CD14-positive monocyte (primary cell): ENCODE results near the gene GRIK4. TPM values are rescaled to one million over a fixed set of nuclear protein-coding genes. Genes with fewer than 3 reads are reported as not detected.

ENCODE experiments used
- DNase-seq, 3 donors: peaks; one replicate each; pipeline ENCODE4 v3.0.0-alpha.2; 2011 to 2022
- H2AFZ ChIP-seq: 2 replicates; pipeline ENCODE4 v1.6.0; 2012; ENCODE audit warnings: mild to moderate bottlenecking, low read depth, low read length, inconsistent platforms; ENCODE audit not compliant: insufficient read depth, poor library complexity, severe bottlenecking
- H3K27ac ChIP-seq, 2 donors: 1 replicate in 1 of 2; 2 replicates in 1 of 2; pipeline ENCODE4 v1.5.1; 2012 to 2013; ENCODE audit warnings: low read length in 2 of 2, control low read depth in 1 of 2, inconsistent platforms in 1 of 2, low read depth in 1 of 2, mild to moderate bottlenecking in 1 of 2
- H3K27me3 ChIP-seq, 2 donors: one replicate each; pipeline versions ENCODE4 v1.6.0 to v1.6.1; 2011 to 2013; ENCODE audit warnings: low read length in 2 of 2; ENCODE audit not compliant: control insufficient read depth in 2 of 2, insufficient read depth in 2 of 2
- H3K36me3 ChIP-seq, 2 donors: replicated peaks in 1 of 2; 1 replicate in 1 of 2; 2 replicates in 1 of 2; pipeline versions ENCODE4 v1.5.1 to v1.6.1; 2012 to 2013; ENCODE audit warnings: low read length in 2 of 2, control low read depth in 1 of 2, inconsistent platforms in 1 of 2, mild to moderate bottlenecking in 1 of 2; ENCODE audit not compliant: insufficient read depth in 2 of 2, control insufficient read depth in 1 of 2
- H3K4me1 ChIP-seq, 2 donors: 1 replicate in 1 of 2; 2 replicates in 1 of 2; pipeline versions ENCODE4 v1.5.1 to v1.6.1; 2012 to 2013; ENCODE audit warnings: low read length in 2 of 2, control low read depth in 1 of 2, inconsistent platforms in 1 of 2, mild to moderate bottlenecking in 1 of 2, moderate library complexity in 1 of 2; ENCODE audit not compliant: insufficient read depth in 2 of 2, control insufficient read depth in 1 of 2
- H3K4me2 ChIP-seq: replicated peaks from 2 replicates; pipeline ENCODE3; 2012; ENCODE audit warnings: low read length, moderate library complexity, mild to moderate bottlenecking; ENCODE audit not compliant: poor library complexity, severe bottlenecking; ENCODE audit errors: extremely low read depth
- H3K4me3 ChIP-seq, 3 experiments: fragments of 200-600 bp in 1 of 3; sonication (generic) in 1 of 3; replicated peaks in 1 of 3; 1 replicate in 2 of 3; 2 replicates in 1 of 3; pipeline ENCODE4 v1.5.1; 2011 to 2013; ENCODE audit warnings: low read length in 3 of 3, mild to moderate bottlenecking in 3 of 3, control low read depth in 2 of 3, low read depth in 2 of 3, inconsistent platforms in 1 of 3, moderate library complexity in 1 of 3
- H3K79me2 ChIP-seq: 2 replicates; pipeline ENCODE4 v1.6.0; 2012; ENCODE audit warnings: mild to moderate bottlenecking, control low read depth, inconsistent platforms, low read length, moderate library complexity; ENCODE audit not compliant: insufficient read depth
- H3K9ac ChIP-seq: 2 replicates; pipeline ENCODE4 v1.6.0; 2017; ENCODE audit warnings: low read length, mild to moderate bottlenecking; ENCODE audit not compliant: insufficient read depth, poor library complexity, severe bottlenecking
- H3K9me3 ChIP-seq, 2 donors: replicated peaks in 1 of 2; 1 replicate in 1 of 2; 2 replicates in 1 of 2; pipeline versions ENCODE4 v1.5.1 to v1.6.1; 2012 to 2013; ENCODE audit warnings: low read length in 2 of 2, control low read depth in 1 of 2; ENCODE audit not compliant: control insufficient read depth in 1 of 2, insufficient read depth in 1 of 2
- H4K20me1 ChIP-seq: 2 replicates; pipeline ENCODE4 v1.6.0; 2012; ENCODE audit warnings: mild to moderate bottlenecking, low read length, control low read depth, moderate library complexity; ENCODE audit not compliant: insufficient read depth
- H3K27ac Mint-ChIP-seq, 7 donors: one replicate each; pipeline ENCODE4 v1.8.0; 2020; ENCODE audit warnings: mild to moderate bottlenecking in 7 of 7, mixed read lengths in 7 of 7, moderate library complexity in 6 of 7, inconsistent platforms in 2 of 7
- H3K27me3 Mint-ChIP-seq, 3 donors: one replicate each; pipeline ENCODE4 v1.8.0; 2021 to 2022; ENCODE audit warnings: low read depth in 3 of 3, mild to moderate bottlenecking in 3 of 3, mixed read lengths in 3 of 3, moderate library complexity in 3 of 3, inconsistent platforms in 1 of 3
- H3K36me3 Mint-ChIP-seq, 2 donors: one replicate each; pipeline ENCODE4 v1.8.0; 2020; ENCODE audit warnings: mixed read lengths in 2 of 2, inconsistent platforms in 1 of 2, mild to moderate bottlenecking in 1 of 2
- H3K4me1 Mint-ChIP-seq: one replicate; pipeline ENCODE4 v1.8.0; 2020; ENCODE audit warnings: mild to moderate bottlenecking, mixed read lengths
- H3K4me3 Mint-ChIP-seq, 2 donors: one replicate each; pipeline ENCODE4 v1.8.0; 2020; ENCODE audit warnings: mild to moderate bottlenecking in 2 of 2, mixed read lengths in 2 of 2, moderate library complexity in 1 of 2
- H3K9me3 Mint-ChIP-seq, 7 donors: one replicate each; pipeline ENCODE4 v1.8.0; 2020 to 2022; ENCODE audit warnings: mixed read lengths in 7 of 7, mild to moderate bottlenecking in 6 of 7, moderate library complexity in 6 of 7, inconsistent platforms in 2 of 7
- WGBS: methylation state at CpG from one replicate; pipeline ENCODE4 v1.1.5; 2013; ENCODE audit warnings: missing lambda C conversion rate; ENCODE audit not compliant: insufficient coverage; 5-methylcytosine and 5-hydroxymethylcytosine counted together
- intact Hi-C, 2 donors: fragments of 100-400 bp; cut with micrococcal nuclease; formaldehyde crosslinking; loops; one replicate each; pipeline versions ENCODE4 v1.15.0 to v1.15.1; 2023
- polyA plus RNA-seq, 3 donors: library from polyadenylated mRNA; depleted of rRNA in 1 of 3; unstranded in 2 of 3; stranded (reverse) in 1 of 3; fragments of 300-500 nt in 2 of 3; fragments of >200 nt in 1 of 3; fragmentation: Illumina TruSeq in 2 of 3; gene quantifications; 1 replicate in 2 of 3; 2 replicates in 1 of 3; pipeline ENCODE4 v1.2.3, GENCODE V29; 2012 to 2021
- TF ChIP-seq, protein P1 (sequence below): fragments of 200-600 bp; IDR thresholded peaks from one replicate; pipeline ENCODE4 v1.8.0; 2022; ENCODE audit warnings: antibody characterized with exemption, mild to moderate bottlenecking

The GRIK4 gene
- polyA plus RNA-seq, 3 donors = not detected

DNA sequence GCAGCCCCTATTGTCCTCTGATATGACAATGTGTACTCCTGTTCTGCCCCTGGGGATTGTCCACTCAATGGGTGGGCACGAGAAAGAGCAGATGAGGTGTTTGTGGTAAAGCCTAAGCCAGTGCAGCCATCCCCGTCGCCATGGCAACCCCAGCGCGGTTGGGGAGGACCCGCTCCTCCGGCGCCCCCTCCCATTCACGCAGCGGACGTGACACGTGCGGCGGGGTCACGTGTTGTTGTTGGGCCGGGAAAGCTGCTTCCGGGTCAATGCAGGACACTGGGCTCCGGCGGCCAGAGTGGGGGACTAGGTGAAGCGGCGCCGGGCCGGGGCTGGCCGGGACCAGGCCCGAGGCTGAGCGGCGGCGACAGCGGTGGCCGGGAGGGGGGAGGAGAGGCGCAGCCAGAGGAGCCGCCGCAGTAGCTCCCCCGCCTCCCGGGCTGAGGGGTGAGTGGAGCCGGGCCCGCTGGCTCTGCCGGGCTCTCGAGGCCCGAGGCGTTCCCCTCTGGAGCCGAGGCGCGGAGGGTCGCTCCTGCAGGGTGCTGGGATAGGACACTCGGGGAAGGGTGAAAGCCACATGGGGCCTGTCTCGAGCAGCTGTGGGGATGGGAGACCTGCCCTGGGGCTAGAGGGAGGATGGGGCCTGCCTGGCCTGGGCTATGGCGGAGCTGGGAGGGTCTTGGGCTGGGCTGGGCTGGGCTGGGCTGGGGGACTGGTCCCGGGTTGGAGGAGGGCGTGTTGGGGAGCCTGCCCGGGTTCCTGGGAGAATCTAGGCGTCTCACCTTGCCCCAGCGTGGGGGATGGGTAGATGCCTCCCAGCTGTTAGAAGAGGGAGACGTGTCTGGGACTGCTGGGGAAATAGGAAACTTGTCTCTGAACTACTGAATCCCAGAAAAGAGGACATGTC lies 512.6 kb downstream of the GRIK4 start, which contains the start of gene TBCEL:
Gene TBCEL (plus strand): TSS at position 255 of the 904 bp plus-strand sequence. CDS start 21,589 bp downstream, outside the sequence.
- Mint-ChIP-seq H3K27me3 (peaks cover 0 to 8% (median 2%) of the 10 kb centered on the region in 3 donors), H3K36me3 (peaks cover 2 to 8% of the 10 kb centered on the region in 2 donors), H3K4me3 (peak within 1 kb of the TSS; percentile 79 to 87), H3K27ac (peak within 1 kb of the TSS; percentile 19 to 88 (median 67)), H3K4me1 (peaks cover 24% of the 10 kb centered on the region), H3K9me3 (peaks cover 0 to 9% (median 0%) of the 10 kb centered on the region in 7 donors)
- peak within 1 kb of the TSS; percentile 85 for H2AFZ ChIP-seq
- peak; percentile 58 to 77 (median 61) for DNase-seq
- H3K27ac ChIP-seq = peak within 1 kb of the TSS in 1 of 2 donors; percentile 76
- TF ChIP-seq, protein P1, sequence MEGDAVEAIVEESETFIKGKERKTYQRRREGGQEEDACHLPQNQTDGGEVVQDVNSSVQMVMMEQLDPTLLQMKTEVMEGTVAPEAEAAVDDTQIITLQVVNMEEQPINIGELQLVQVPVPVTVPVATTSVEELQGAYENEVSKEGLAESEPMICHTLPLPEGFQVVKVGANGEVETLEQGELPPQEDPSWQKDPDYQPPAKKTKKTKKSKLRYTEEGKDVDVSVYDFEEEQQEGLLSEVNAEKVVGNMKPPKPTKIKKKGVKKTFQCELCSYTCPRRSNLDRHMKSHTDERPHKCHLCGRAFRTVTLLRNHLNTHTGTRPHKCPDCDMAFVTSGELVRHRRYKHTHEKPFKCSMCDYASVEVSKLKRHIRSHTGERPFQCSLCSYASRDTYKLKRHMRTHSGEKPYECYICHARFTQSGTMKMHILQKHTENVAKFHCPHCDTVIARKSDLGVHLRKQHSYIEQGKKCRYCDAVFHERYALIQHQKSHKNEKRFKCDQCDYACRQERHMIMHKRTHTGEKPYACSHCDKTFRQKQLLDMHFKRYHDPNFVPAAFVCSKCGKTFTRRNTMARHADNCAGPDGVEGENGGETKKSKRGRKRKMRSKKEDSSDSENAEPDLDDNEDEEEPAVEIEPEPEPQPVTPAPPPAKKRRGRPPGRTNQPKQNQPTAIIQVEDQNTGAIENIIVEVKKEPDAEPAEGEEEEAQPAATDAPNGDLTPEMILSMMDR = no peak
- no peaks in the 10 kb centered on the region for H3K9me3 ChIP-seq
- H3K27me3 ChIP-seq = peaks cover 0 to 2% of the 10 kb centered on the region in 2 donors
- intact Hi-C loops = no loop called here
- peaks cover 16 to 17% of the 10 kb centered on the region in 2 donors for H3K4me1 ChIP-seq
- H3K36me3 ChIP-seq = no peaks in the 10 kb centered on the region
- H3K4me2 ChIP-seq = peak within 1 kb of the TSS; percentile 79
- H4K20me1 ChIP-seq = peaks cover 9% of the 10 kb centered on the region
- peak within 1 kb of the TSS; percentile 78 for H3K9ac ChIP-seq
- peaks cover 14% of the 10 kb centered on the region for H3K79me2 ChIP-seq
- WGBS = 2% methylated on average over 53 of the region's 54 CpGs
- H3K4me3 ChIP-seq = peak within 1 kb of the TSS; percentile 65 to 77 (median 69)

DNA sequence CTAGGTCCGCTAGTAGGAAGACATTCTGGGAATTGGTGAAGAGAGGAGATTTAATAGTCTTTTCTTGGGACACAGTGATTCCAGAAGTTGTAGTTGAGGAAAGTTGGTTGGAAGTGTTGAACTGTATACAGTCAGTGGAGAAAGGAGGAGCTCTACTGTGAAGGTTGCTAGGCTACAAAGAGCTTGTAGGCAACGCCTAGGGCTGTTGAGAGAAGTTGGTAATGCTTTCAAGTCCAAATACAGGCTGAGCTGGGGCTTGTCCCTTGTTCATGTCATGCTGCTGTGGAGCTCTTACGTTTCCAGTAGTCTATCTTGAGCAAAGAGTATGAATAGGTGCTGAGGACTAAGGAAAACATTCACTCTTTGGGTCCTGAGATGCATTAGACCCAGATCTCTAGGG lies 513.4 kb downstream of the GRIK4 start:
- Histone ChIP-seq H3K79me2 (peaks cover 14% of the 10 kb centered on the region), H3K27me3 (peaks cover 0 to 2% of the 10 kb centered on the region in 2 donors), H3K4me3 (peak overlapping the region in 1 of 3 experiments; percentile 77), H4K20me1 (peaks cover 9% of the 10 kb centered on the region), H3K4me2 (peak overlapping the region; percentile 79), H3K9me3 (no peaks in the 10 kb centered on the region), H3K9ac (no peak overlapping the region), H2AFZ (no peak overlapping the region), H3K27ac (no peak overlapping the region), H3K4me1 (peaks cover 16 to 17% of the 10 kb centered on the region in 2 donors), H3K36me3 (no peaks in the 10 kb centered on the region)
- Mint-ChIP-seq H3K27me3 (peaks cover 0 to 5% (median 0%) of the 10 kb centered on the region in 3 donors), H3K4me3 (peak overlapping the region; percentile 79 to 87), H3K36me3 (peaks cover 2 to 12% of the 10 kb centered on the region in 2 donors), H3K27ac (peak overlapping the region in 3 of 7 donors; percentile 17 to 88 (median 37)), H3K9me3 (peaks cover 0 to 9% (median 0%) of the 10 kb centered on the region in 7 donors), H3K4me1 (peaks cover 24% of the 10 kb centered on the region)
- TF ChIP-seq, protein P1 = no peak
- intact Hi-C loops = no loop called here
- no peak for DNase-seq
- WGBS = 88% methylated on average over 3 of the region's 3 CpGs
